GOT3 (cell line): ENCODE measurements around the gene C11orf68.

ENCODE experiments used
- DNase-seq: peaks from one replicate; lab custom pipeline; 2025; ENCODE audit warnings: mixed read lengths; lab: John Stamatoyannopoulos, UW

Gene C11orf68

DNA sequence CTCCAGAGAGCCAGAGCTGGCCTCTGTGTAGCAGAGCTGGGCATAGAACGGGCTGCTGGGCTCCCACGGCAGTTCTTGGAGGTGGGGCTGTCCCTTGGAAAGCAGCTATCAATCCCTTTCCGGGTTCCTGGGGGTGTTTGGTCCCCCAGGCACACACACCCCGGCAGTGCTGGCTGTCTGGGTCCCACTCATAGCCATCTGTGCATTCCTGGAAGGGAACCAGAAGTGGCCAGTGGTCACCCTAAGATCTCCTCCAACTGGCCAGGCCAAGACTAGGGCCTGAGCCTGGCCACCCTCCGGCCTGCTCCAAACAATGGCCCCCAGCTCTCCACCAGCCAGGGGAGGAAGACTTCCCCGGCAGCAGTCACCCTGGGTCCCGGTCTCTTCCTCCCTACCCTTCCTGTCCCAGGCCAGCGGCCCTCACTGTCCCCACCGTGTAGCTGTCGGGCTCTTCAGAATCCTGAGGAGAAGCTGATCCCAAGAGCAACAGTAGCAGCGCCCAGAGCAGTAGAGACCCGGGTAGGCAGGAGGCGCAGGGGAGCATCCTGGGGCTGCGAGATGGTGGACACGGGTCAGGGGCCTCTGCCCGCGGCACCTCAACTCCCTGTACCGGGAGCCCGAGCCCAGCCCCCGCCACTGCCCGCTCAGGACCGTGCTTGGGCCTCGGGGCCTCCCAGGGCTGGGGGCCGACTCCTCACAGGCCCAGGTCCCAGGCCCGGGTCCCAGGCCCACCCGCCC is 46.9 kb downstream of the C11orf68 start:
- no peak for DNase-seq

DNA sequence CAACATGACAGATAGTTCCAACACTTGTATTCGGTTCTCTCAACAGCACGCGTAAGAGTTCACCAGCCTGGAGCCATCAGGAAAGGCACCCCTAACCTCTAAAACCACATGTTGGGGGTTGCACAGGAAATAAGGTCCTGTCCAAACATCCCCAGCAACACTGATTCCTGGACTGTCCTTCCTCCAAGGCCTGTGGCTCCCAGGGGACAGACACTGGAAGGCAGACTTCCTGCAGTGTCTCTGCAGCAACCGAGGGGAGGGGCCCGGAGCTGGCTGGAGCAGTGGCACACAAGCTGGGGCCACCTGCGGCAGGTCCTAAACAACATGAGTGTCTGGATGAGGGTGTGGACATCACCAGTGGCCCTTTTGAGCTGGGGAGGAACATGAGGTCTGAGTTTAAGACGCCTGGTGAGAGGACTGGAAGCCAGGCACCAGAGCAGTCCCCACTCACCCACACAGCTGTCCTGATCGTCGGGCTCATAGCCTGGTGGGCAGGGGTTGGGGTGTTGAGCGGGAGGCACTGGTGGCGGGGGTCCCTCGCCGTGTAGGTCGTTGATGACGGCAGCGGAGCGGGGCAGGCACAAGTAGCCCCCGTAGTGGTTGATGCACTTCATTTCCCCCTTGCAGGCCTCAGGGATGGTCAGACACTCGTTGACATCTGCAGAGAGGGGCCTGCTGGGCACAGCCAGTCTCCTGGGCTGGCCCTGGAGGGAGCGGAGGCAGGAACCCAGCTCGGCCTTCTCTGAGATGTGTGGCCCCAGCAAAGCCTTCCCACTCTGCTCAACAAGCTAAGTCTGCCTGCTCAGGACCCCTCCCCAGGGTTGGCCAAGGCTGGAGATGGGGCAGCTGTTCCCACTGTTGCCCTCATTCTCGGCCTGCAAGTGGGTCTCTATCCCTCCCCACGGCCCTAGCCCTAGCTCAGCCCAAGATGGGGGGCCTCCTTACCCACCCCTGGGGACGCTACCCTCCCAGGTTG is 47.9 kb downstream of the C11orf68 start:
- DNase-seq = no peak

DNA sequence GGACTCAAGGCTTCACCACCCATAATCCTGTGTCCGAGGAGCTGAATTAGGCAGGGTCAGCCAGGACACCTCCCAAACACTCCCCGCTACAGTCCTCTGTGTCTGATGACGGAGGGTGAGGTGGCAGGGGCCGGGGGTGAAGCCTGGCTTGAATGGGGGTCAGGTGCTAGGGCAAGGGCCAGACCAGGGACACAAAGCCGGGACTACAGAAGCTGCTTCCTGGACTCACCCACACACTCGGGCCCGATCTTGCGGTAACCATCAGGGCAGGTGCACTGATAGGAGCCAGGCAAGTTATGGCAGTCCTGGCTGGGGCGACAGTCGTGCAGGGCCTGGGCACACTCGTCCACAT is 48.6 kb downstream of the C11orf68 start:
- no peak for DNase-seq

DNA sequence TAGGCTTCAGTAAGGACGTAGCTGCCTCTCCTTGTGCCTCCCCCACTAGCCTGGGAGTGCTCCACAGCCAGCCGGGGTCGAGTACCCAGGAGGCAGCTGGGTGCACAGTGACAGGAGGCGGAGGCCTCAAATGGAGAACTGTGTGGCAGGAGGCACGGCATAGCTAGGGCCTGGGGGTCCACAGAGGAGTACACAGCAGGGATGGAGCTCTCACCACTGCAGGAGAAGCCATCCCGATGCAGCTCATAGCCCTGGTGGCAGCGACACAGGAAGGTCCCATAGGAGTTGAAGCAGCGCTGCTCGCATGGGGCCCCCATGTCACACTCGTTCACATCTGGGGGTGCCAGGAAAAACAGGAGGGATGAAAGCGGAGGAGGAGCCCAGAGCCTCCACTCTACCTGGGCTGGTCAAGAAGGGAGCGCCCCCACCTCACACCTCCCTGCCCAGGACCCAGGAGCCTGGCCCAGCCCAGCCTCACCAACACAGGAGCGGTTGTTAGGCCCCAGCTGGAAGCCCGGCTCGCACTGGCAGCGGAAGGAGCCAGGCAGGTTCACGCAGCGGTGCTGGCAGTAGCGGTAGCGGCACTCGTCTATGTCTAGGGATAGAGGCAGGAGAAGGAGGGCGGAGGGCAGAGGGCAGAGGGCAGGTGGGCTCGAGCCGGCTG is 49.1 kb downstream of the C11orf68 start:
- DNase-seq = no peak

DNA sequence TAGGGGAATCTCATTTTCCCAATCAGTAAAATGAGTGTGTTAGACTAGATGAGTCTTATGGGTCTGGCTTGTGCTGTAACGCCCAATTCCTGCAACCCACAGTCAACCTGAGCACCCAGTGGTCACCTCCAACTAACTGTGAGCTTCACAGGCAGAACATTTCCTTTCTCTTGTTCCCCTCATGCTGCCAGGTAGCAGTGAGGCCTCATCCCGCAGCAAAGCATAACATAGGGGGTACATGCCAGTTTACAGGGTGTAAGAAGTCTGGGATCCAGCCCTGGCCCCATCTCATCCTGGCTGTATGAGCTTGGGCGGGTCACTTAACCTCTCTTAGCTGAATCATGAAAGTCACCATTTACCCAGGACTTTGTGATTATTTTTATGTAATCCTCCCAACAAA is 50.0 kb downstream of the C11orf68 start:
- no peak for DNase-seq

DNA sequence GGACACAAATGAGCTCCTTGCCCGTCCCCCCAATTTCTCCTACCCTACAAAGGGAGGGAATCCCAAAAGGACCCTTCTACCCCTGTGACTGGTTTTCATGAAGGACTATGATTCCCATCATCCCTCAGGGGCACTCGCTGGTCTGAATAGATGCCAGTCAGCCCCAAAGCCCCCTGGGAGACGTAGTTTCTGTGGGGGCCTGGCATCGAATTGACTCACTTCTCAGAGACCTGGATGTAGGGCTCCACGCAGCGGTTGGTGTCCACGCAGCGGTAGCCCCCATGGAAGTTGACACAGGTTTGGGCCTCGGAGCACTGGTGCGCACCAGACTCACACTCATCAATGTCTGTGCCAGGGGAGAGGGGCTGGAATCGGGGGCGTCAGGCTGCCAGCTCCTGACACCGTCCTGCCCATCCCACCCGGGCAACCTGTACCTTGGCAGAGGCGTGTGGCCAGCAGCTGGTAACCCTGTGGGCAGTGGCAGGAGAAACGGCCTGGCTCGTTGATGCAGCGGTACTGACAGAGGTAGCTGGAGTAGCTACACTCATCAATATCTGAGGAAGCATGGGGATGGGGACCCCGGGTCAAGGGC is 50.7 kb downstream of the C11orf68 start:
- no peak for DNase-seq

DNA sequence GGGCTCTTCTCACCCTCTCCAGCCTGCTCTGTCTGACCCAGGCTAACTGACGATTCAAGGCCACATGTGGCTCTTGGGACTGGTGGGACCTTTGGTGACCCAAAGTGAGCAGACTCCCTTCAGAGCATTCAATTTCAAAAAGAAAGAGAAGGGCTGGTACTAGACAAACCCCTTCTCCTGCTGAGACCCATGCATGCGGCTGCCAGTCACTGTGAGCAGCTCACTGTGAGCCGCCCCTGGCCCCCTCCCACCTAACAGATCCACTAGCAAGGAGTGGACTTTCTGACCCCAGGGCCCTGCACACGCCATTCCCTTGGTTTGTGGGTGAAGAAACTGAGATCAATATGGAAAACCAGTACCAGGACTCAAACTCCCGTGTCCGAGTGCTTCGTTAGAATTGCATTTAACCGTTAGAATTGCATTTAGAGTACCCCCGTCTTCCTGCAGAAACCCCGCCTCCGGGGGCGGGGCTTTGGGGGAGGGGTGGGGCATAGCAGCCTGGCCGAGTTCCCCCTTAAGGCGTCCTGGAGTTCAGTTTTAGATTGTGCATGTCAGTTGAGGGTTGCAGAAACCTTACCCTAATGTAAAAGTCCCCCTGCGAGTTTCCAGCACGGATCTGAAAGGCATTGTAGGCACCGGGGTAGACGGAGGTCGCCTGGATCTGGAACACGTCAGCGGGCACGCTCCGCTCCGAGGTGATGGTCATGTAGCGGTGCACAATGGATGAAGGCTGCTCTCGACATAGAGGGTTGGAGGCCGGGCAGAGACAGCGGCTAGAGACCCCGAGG is 51.4 kb downstream of the C11orf68 start:
- no peak for DNase-seq
